GM18870 (cell line): ENCODE data around the gene ABL1.
"Not testable (repeated sequence)": the region's sequence is repeated elsewhere in the genome, so short reads cannot be mapped to it uniquely, and the experiment has no call there.

Experiments
- ATAC-seq: cut with Tn5 transposase; IDR thresholded peaks from one replicate; pipeline ENCODE4 v1.9.1; 2021; ENCODE audit warnings: moderate library complexity; ENCODE audit not compliant: unreplicated experiment

Gene ABL1

DNA sequence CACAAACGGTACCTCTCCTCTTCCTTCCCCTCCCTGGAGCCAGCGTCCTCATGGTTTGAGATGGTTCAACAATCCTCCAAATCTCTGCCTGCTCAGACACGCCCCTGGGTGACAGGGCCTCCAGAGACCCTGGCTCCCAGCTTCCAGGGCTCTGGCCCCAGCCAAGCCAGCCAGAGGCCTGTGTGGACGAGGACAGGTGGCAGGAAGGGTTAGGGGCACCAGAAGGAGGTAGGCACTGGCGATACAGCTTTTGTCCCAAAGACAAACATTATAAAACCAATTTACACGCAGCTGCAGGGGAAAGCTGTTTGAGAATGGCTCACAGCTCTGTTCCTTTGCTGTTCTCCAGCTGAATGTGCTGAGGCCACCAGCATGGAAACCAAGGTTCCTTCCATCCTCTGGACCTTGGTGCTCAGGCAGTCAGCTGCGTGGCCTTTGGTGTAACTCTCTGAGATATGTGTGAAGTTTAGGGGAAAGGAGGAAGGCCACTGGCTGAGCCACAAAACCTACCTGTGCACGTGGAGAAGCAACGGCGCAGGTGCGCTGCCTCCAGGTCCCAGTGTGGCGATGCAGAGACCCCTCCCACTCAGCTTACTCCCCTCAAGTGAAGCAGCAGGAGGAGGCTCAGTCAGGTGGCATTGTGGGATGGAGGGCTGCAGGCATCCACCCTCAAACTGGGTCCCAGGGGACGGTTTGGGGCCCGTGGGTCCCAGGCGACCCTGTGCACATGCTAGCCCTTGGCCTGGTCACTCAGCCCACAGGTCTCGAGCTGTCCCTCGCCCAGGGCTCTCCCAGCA is 65.8 kb downstream of the ABL1 start:
- ATAC-seq: no peak

DNA sequence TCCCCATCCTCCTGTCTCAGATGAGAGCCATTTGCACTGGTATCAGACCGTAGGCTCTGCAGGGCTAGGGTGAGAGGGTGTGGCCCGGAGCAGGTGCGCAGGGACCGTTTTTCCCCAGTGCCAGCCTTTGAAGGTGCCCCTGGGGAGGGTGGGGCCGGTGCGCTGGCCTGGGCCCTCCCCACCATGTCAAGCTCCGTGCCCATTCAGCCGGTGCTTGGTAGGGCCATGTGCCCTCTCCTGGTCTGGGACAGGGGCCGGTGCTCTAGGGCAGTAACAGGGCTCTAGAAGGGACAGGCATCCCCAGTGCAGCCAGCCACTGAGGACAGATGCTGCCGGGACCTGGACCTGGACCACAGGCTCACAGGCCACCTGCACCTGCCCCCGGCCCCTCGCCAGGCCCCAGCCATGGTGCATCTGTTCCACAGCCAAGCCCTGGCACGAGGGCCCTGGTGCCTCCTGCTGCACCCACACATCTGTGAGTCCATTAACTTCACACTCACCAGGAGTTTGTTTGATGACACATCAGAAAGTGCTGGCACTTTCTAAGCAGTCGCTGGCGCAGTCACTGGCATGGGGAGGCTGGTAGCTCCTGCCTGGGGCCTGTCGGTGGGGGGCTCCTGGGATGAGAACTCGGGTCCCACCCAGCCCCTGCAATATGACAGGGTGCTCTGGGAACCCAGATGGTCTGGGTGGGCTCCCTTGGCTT is 66.6 kb downstream of the ABL1 start:
- ATAC-seq: no peak

DNA sequence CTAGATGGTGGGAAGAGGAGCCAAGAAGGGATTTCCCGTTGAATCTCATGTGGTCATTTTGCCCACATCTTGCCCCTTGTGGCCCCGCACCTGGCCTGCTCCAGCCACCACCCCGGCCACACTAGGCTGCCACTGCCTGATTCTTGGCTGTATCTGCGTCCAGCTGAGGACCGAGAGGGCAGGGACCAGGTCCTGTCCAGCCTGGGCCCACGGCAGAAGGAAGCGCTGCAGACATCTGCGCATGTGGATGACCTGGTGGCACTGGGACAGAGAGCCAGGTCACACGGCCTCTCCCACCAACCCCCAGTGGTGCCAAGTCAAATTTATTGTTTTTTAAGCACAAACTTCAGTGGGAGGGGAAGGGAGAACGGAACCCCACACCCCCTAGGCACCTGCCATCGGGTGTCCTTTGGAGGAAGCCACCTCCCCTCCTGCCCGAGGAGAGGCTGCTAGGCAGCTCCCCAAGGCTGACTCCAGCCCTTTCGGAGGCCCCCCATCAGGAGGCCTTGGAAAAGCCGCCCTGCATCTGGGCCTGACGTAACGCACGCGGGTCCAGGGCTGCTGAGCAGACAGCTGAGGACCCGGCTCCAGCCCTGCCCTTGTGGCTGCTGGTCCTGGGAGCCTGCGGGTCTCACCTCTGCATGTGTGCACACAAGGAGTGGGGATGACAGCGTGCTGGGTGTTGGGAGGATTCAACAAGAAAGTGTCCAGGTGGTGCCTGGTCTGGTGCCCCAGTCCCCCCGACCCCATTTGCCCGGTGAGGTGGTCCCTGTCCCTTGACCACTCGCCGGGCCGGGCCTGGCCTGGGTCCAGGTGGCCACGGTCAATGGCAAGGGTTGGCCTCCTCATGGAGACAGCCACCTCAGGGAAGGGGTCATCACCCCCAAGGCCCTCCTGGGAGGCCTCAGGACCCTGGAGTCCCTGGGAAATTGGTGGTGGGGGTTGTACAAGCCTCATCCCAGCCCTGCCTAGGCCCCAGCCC is 67.4 kb downstream of the ABL1 start:
- ATAC-seq: no peak

DNA sequence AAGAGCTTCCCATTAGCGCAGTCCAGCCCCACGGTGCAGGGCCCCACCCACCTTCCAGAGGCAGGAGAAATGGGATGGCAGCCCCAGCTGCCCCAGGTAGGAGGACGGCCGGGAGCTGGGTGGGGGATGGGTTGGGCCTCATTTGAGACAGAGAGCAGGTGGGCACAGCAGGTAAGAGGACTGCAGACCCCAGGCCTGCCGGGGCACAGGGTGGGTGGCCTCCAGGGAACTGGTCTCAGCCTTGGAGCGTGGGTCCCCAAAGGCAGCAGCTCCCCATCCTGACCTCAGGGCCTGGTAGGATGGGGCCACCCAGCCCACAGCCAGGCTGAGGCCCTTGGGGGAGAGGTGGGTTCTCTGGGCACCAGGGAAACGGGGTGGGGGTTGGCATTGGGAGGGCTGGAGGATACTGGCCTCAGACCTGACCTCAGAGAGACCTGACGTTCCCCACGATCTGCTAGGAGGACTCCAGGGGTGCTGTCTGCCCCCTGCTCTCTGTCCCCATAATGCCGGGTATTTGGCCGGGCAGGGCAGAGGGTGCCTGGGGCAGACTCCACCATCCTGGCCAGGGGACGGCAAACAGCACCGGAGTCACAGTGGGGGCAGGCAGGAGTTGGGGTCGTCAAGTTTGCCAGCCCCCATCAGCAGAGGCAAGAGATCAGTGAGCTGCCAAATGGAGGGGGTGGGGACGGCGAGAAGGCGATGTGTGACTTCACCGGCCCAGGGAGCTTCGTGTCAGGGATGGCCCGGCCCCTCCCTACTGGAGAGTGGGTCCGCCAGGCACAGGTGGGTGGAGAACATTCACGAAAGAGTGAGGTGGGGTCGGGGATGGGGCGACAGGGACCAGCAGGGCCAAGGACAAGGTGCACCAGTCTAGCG is 68.4 kb downstream of the ABL1 start:
- ATAC-seq: no peak

DNA sequence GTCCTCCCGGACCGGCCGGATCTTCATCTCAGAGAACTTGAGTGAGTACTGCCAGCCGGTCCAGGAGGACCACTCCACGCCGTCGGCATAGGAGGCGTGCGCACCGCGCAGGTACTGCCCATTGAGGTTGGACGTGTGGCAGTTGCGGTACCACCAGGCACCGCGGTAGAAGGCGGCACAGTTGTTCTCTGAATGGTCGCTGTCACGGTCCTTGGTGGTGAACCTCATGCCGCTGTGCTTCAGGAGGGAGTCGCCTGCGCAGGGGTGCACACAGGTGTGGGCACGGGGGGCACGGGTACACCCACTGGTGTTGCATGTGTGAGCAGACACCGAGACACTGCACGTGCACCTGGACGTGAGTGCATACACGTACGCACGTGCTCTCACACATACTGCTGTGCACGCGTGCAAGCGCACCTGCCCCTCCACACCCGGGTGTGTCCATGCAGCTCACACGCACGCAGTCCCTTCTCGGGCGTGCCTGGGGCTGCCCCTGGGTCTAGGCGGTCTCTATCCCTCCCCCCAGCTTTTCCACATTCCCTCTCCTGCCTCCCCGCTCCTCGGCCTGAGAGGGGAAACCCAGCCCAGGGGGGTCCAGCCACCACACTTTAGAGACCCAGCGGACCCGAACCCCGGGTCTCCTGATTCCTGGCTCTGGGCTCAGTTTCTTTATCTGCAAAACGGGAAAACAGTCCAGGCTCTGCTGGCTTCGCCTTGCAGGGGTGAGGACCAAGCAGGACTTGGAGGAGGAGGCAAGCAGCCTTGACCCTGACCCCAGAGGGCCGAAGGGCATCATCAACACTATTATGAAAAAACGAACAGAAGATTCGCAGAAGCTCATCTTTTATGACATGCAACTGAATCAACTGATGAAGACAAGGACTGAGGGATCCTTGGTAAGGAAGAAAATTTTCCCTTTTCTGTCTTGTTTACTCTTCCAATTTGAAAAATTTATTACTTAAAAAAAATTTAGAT is 69.3 kb downstream of the ABL1 start:
- ATAC-seq: no peak

DNA sequence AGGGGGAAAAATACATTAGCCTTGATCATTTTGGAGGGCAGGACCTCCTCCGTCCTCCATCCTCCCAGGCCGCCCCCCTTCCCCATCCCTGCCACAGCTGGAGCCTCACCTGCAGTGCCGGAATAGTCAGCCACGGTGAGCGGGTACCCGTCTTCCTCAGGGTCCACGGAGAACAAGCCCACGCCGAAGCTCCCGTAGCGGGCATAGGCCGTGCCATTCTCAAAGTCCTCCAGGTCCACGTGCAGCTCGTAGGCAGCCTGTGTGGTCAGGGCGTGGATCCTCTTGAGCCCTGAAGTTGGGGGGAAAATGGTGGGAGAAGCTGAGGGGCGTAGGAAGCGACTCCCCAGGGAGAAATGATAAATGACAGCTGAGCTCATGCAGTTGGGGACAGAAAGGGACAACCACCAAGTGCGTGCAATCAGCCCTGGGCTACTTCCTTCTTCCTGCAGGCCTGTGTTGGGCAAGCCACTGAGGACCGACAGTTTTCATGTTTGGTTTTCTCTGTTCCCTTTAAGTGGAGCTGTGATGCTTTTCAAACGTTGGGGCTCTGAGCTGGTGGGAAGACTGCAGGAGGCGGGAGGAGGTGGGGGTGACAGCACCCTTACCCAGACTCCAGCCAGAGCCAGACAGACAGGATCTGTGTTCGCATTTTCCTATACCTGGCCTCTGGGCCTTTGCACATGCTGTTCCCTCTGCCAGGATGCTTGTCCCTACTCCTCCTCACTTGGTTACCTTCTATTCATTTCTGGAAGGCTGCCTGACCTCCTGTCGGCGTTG is 70.3 kb downstream of the ABL1 start:
- ATAC-seq: no peak

DNA sequence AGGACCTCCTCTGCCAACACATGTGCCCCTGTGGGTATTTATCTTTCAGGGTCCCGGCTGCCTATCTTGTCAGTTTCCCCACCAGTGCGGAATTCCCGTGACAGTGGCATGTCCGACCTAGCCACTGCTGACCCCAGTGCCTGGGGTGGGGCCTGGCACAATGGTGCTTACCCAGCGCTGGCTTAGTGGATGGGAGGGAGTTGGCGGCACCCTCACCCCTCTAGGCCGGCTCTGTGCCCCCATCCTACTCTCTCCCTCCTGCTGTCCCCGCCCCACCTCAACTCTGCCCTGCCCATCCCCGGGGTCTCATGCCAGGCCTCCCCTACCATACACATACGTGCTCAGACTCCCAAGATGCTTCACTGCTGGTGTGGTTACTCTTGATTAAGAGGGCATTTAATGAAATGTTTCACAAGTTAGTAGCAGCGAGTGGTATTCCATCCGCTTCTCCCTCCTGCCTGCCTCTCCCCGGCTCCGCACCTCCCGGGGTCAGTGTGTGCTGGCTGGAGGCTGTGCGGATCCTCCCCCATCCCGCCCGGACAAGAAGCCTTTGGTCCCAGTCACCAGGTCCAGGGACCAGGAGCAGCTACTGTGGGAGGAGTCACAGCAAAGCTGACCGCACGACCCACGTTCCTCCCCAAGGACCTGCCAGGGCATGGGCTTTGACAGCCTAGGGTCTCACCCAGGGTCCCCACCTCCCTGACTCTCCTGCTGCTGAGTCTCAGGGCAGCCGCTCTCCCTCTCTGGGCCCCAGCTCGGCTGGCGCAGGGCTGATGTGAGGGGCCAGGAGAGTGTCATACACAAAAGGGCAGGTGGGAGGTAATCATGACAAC is 71.1 kb downstream of the ABL1 start:
- no peak for ATAC-seq

DNA sequence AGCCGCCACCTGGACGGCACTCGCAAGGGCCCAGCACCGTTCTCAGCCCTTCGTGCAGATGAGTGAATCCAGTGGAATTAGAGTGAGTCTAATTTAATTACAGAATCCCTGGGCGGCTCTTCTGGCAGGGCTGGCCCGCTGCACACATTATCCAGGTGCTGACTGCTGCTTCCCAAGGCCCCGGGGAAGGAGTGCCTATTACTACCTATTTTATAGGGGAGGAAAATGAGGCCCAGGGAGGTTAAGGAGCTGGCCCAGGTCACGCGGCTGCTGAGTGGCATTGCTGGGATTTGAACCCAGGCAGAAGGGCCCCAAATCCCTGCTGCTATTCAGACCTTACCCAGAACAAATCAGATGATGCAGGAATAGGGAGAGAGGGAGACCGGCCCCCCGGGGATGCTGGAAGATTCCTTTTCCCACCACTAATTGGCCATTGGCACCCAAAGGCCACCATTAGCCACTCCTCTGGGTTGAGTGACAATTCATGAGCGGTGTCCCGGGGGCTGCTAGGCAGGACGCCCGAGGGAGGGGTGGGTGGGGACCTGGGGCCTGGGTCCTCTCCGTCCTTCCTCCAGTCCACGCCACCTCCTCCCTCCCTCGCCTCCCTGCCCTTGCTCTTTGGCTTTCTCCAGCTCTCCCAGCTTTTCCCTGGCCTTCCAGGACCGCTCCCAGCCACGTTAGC is 71.8 kb downstream of the ABL1 start:
- ATAC-seq: no peak

DNA sequence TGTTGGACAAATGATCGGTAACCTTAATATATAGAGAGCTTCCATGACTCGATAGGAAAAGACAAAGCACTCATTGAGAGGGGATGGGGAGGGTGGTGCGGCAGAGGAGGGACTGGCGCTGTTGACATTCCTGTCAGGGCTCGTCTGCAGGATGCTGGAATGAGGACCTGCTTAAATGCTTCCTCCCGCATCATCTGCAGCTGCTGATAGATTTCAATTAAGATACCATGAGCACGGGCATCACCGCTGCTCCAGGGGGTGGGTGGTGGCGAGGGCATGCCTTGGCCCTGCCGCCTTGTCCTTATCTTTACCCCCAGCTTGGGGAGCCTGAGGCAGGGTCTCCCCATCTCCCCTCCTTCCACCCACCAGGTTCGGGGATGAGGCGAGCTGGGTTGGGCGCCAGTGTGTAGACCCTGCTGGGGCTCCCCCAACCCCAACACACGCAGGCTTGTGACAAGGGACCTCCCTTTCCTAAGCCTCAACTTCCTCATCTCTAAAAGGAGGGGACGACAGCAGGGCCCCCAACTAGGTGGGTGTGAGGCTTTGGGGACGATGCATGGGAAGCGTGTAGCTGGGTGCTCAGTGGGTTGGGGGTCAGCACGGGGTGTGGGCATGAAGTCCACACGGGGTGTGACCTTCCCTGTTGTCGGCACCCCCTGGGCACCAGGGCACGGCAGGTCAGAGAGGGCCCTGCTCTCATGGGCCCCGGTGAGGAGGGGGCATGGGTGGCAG is 73.3 kb downstream of the ABL1 start:
- no peak for ATAC-seq

DNA sequence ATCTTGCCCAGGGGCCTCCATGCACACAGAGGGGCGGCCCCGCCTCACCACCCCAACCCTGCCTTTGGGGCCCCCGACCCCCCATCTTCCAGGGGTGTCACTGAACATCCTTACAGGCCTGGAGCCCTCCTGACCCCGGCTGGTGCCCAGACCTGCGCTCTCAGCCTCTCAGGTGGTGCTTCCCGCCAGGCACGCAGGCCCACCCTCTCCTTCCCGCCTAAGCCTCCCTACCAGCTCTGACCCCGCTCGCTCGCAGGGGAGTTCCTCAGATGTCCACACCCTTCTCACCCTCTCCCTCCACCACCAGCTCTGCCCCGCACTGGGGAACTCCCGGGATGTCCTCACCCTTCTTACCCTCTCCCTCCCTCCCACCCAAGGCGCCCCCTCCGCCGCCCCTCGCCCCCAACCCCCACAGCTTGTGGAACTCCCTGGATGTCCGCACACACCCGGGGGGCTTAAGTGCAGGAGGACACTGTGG is 73.9 kb downstream of the ABL1 start:
- no peak for ATAC-seq

DNA sequence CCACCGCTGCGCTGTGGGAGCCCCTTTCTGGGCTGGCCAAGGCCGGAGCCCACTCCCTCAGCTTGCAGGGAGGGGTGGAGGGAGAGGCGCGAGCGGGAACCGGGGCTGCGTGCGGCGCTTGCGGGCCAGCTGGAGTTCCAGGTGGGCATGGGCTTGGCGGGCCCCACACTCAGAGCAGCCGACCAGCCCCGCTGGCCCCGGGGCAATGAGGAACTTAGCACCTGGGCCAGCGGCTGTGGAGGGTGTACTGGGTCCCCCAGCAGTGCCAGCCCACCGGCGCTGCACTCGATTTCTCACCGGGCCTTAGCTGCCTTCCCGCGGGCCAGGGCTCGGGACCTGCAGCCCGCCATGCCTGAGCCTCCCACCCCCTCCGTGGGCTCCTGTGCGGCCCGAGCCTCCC is 75.0 kb downstream of the ABL1 start:
- not testable (repeated sequence) for ATAC-seq

DNA sequence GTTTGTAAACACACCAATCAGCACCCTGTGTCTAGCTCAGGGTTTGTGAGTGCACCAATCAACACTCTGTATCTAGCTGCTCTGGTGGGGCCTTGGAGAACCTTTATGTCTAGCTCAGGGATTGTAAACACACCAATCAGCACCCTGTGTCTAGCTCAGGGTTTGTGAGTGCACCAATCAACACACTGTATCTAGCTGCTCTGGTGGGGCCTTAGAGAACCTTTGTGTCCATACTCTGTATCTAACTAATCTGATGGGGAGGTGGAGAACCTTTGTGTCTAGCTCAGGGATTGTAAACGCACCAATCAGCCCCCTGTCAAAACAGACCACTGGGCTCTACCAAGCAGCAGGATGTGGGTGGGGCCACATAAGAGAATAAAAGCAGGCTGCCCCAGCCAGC is 75.6 kb downstream of the ABL1 start:
- ATAC-seq: not testable (repeated sequence)

DNA sequence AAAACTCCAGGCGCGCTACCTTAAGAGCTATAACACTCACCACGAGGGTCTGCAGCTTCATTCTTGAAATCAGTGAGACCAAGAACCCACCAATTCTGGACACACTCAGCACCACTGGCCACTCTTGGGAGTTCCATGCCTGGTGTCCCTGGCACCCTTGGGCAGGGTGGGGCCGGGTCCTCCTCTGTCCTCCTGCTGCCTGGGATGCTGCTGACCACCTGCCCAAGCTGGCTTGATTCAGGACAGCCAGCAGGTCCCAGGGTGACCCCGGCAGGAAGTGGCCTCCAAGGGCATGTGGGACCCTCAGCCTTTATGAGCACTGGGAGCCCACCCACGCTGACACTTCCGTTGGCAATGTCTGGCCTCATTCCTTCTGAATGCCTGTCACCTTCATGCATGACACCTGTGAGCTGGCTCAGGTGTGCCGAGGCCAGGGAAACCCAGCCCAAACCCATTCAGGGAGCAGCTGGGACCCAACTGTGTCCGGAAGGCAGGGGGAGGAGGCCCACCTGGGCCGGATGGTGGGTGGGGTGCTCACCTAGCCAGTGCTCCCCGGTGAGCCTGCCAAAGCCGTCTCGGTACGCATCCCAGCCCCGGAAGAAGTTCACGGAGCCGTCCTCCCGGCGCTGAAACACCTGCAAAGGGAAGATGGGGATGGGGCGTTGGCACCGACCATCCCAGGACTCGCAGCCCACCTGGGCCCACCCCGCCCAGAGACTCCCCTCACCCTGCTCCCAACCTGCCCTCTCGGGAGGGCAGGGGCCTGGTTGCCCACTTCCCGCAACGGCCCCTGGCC is 76.4 kb downstream of the ABL1 start:
- ATAC-seq: no peak

DNA sequence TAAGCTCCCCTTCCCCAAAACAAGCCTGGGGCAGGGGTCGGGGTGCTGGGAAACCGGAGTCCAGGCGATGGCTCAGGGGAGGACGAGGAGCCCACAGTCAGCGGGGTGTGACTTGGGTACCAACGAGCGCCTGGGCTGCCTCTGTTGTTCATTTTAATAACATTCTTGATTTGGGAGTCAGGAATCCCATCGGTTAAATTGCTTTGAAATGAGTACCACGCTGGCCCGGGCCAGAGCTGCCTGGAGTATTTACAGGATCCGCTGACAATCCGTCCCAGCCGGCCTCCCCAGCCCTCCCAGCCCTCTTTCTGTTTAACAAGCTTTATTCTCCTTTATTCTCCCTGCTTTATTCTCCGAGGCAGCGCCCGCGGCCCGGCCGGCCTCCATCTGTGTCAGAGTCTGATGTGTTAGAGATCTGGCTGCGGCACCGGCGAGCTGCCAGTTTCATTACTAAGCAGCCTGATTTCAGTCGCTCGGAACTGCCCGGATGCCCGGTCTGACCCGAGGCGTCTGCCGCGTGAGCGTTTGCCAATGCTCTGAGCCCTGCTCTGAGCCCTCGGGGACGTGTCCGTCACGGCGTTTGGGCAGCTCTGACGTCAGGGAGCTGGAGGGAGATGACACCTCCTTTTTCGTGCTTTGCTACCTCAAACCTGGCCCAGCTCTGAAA is 78.0 kb downstream of the ABL1 start:
- no peak for ATAC-seq
